ENCODE data around the gene RUFY3. TPM values are rescaled to one million over a fixed set of nuclear protein-coding genes. Genes with fewer than 3 reads are reported as not detected.

Gene RUFY3, protein sequence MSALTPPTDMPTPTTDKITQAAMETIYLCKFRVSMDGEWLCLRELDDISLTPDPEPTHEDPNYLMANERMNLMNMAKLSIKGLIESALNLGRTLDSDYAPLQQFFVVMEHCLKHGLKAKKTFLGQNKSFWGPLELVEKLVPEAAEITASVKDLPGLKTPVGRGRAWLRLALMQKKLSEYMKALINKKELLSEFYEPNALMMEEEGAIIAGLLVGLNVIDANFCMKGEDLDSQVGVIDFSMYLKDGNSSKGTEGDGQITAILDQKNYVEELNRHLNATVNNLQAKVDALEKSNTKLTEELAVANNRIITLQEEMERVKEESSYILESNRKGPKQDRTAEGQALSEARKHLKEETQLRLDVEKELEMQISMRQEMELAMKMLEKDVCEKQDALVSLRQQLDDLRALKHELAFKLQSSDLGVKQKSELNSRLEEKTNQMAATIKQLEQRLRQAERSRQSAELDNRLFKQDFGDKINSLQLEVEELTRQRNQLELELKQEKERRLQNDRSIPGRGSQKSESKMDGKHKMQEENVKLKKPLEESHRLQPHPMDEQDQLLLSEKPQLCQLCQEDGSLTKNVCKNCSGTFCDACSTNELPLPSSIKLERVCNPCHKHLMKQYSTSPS
- 15.0 and 19.0 TPM in 2 replicates for total RNA-seq

DNA sequence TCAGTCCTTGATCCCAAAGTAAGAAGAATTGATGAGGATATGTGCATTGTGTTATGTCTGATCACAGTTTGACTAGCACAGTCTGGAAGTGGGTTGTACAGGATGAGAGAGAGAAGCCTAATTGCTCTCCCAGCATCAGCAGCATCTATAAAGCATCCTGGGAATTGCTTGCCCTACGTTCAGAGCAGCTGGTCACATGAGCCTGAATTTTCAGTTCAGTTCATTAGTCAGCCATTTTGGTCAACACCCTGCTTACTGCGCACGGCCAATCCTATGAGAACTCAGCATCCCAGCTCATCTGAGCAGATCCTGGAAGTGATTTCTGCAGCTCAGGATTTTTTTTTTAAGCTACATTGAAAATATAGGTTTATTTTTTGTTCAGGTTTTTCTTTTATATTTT, at the start of gene RUFY3:
RUFY3 (plus strand) TSS at position 218 of the 400 bp plus-strand sequence. CDS start 610 bp downstream, outside the sequence.

DNA sequence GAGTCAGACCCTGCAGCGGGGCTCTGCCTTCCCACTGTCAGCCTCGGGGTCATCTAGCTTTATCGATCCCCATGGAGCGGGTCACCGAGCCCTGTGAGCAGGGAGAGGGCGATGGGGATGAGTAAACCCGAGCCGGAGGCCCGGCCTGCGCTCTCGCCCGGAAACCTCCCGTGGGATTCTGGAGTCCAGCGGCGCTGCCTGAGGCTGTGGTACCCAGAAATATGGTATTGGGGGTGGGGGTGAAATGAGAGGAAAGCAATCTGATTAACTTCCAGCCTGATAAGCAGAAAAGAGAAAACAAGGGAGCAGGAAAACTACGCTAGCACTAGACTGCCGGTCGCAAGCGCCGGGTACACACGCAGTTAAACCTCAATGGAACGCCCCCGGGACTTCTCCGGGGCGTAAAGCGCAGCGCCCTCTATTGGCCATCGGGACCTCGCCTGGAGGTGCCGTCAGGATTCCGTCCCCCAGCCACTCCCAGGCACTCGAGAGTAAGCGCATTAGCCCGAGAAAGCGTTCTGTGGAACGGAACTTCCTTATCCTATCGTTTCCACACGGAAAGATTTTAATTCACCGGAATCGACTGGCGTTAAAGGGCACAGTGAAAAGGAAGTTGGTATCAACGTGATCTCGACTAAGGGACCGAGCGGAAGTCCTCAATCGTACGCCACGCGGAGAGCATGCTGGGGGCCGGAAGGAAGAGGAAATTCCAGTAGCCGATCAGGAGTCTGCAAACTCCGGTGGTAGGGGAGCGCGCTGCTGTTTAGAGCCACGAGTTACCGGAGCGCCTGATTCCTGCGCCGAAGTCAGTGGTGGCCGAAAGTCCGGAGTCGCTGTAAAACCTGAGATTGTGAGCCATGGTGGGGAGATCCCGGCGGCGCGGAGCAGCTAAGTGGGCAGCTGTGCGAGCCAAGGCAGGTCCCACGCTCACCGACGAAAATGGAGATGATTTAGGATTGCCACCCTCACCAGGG, 33.7 kb upstream of the RUFY3 start, which contains the start of gene UTP3:
UTP3 (plus strand) TSS at position 712 of the 974 bp plus-strand sequence; CDS start at position 858, 146 bp downstream.

DNA sequence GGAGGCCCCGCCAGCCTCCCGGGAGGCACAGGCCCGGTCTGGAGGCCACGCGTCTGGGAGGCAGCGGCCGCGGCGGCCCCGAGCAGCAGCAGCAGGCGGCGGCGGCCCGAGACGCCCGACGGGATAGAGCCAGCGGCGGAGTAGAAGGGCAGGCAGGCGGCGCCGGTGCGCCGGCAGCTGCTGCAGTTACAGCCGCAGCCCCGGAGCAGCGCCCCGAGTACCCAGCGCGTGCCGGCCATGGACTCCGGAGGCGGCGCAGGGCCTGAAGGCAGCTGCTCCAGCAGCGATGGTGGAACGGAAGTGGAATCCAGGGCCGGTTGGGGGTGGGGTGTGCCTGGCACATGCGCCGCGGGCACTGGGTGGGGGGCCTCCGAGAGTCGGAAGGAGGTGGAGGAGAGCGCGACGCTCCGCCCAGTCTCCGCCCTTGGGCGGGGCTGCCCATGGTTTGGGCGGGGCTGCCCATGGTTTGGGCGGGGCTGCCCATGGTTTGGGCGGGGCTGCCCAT, 117.9 kb downstream of the RUFY3 start, which contains the start of gene GRSF1:
GRSF1 (minus strand) TSS at position 302 of the 505 bp plus-strand sequence; CDS start at position 239, 63 bp downstream.

Other genes with a start within 250 kb of the RUFY3 start
- gene MUC7, start 249.8 kb upstream of the RUFY3 start, total RNA-seq = not detected in 2 replicates
- gene AMTN, start 203.4 kb upstream of the RUFY3 start, total RNA-seq = not detected in 2 replicates
- gene AMBN, start 129.7 kb upstream of the RUFY3 start, total RNA-seq = not detected in 2 replicates
- 0.89 TPM in 1 of 2 replicates, not detected in the other for gene ENAM, start 93.2 kb upstream of the RUFY3 start, total RNA-seq
- gene JCHAIN, start 55.5 kb upstream of the RUFY3 start, total RNA-seq = not detected in 2 replicates
- 11.4 and 11.9 TPM in 2 replicates for gene UTP3, start 33.4 kb upstream of the RUFY3 start, total RNA-seq
- gene GRSF1, start 117.9 kb downstream of the RUFY3 start, total RNA-seq = 49.2 and 61.9 TPM in 2 replicates
- gene MOB1B, start 180.4 kb downstream of the RUFY3 start, total RNA-seq = 5.9 and 9.1 TPM in 2 replicates

All from mesangial cell (primary cell).